ENCODE data around the gene TTC3. TPM values are rescaled to one million over a fixed set of nuclear protein-coding genes. Genes with fewer than 3 reads are reported as not detected.

Gene TTC3
- total and polyA plus RNA-seq, 9 of the 15 experiments (the other 6 are each of a cell fraction or from before 2014, with no cell fraction given) = 17.5 to 92.0 (median 59.5) TPM

DNA sequence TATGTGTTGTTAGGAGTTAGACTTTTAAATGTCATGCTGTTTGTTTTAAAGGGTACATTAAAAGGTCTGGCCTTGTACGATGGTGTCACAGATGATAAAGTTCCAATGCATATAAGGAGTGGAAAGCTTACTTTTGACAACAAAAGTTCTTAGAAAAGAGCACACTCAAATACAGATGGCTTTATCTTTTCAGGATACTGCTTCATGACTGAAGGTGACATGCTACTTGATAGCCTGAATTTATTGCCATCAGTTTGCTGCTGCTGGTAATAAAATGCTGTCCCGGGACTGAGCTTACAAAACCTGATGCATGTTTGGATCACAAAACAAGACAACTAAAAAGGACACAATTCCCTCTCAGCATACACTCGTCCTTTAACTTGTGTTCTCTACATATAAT is 84.9 kb downstream of the TTC3 start (continued):
- no peak for TF ChIP-seq ZNF311 (CRISPR knock-in tag; IDR thresholded peaks at IDR 0.05)
- TF ChIP-seq PCBP2 (IDR thresholded peaks at IDR 0.05; ENCODE audit: low read depth, low read length, poor library complexity, severe bottlenecking) = no peak
- no peak for TF ChIP-seq POLR2G (IDR thresholded peaks at IDR 0.05; ENCODE audit: low read depth, low read length)
- no peak for TF ChIP-seq KAT8 (IDR thresholded peaks at IDR 0.05; ENCODE audit: low read depth)
- no peak for TF ChIP-seq HNRNPLL (IDR thresholded peaks at IDR 0.05; ENCODE audit: low read depth, low read length, poor library complexity, severe bottlenecking)
- TF ChIP-seq, protein P1, sequence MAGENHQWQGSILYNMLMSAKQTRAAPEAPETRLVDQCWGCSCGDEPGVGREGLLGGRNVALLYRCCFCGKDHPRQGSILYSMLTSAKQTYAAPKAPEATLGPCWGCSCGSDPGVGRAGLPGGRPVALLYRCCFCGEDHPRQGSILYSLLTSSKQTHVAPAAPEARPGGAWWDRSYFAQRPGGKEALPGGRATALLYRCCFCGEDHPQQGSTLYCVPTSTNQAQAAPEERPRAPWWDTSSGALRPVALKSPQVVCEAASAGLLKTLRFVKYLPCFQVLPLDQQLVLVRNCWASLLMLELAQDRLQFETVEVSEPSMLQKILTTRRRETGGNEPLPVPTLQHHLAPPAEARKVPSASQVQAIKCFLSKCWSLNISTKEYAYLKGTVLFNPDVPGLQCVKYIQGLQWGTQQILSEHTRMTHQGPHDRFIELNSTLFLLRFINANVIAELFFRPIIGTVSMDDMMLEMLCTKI (IDR thresholded peaks at IDR 0.05; ENCODE audit: partially characterized antibody) = no peak
- no peak for TF ChIP-seq ZFP36 (IDR thresholded peaks at IDR 0.05; ENCODE audit: low read depth, low read length, partially characterized antibody)
- TF ChIP-seq CREB1 (IDR thresholded peaks at IDR 0.05) = no peak
- no peak for TF ChIP-seq CREB1 (CRISPR knock-in tag; IDR thresholded peaks at IDR 0.05)
- no peak for TF ChIP-seq SETDB1 (IDR thresholded peaks at IDR 0.05; ENCODE audit: low read length)
- no peak for TF ChIP-seq HMG20A (CRISPR knock-in tag; conservative IDR thresholded peaks at IDR 0.05)
- TF ChIP-seq, protein P2, sequence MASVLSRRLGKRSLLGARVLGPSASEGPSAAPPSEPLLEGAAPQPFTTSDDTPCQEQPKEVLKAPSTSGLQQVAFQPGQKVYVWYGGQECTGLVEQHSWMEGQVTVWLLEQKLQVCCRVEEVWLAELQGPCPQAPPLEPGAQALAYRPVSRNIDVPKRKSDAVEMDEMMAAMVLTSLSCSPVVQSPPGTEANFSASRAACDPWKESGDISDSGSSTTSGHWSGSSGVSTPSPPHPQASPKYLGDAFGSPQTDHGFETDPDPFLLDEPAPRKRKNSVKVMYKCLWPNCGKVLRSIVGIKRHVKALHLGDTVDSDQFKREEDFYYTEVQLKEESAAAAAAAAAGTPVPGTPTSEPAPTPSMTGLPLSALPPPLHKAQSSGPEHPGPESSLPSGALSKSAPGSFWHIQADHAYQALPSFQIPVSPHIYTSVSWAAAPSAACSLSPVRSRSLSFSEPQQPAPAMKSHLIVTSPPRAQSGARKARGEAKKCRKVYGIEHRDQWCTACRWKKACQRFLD (CRISPR knock-in tag; IDR thresholded peaks at IDR 0.05) = no peak
- 0 out of 2 replicates have a peak, but pooled peaks have one; percentile 16 for TF ChIP-seq NFIC (IDR thresholded peaks at IDR 0.05)
- no peak for TF ChIP-seq CHD2 (IDR thresholded peaks at IDR 0.05; ENCODE audit: low read depth, low read length)
- no peak for TF ChIP-seq ZNF778 (CRISPR knock-in tag; IDR thresholded peaks at IDR 0.05)
- TF ChIP-seq KLF1 (tag; IDR thresholded peaks at IDR 0.05) = no peak
- no peak for TF ChIP-seq TBP (optimal IDR thresholded peaks at IDR 0.05; ENCODE audit: low read depth, low read length)
- no peak for TF ChIP-seq NEUROD1 (IDR thresholded peaks at IDR 0.05; ENCODE audit: borderline replicate concordance, low read depth, low read length, partially characterized antibody)
- TF ChIP-seq DDX20 (tag; IDR thresholded peaks at IDR 0.05; ENCODE audit: low read depth) = no peak
- peak; percentile 59; the same call in 1 of the 2 replicates for TF ChIP-seq NCOR1 (IDR thresholded peaks at IDR 0.05)
- TF ChIP-seq TAF15 (IDR thresholded peaks at IDR 0.05; ENCODE audit: low read depth, low read length) = no peak
- TF ChIP-seq FOXK2 (conservative IDR thresholded peaks at IDR 0.05 in 1 of 2, IDR thresholded peaks at IDR 0.05 in 1 of 2; ENCODE audit: low read depth in 2 of 2) = no peak
- no peak for TF ChIP-seq SIRT6 (IDR thresholded peaks at IDR 0.05; ENCODE audit: low read depth, low read length)
- TF ChIP-seq NUFIP1 (IDR thresholded peaks at IDR 0.05; ENCODE audit: partially characterized antibody) = no peak
- TF ChIP-seq C11orf30 (IDR thresholded peaks at IDR 0.05; ENCODE audit: low read depth) = no peak
- no peak for TF ChIP-seq ZNF644 (tag; IDR thresholded peaks at IDR 0.05; ENCODE audit: low read depth)
- no peak for TF ChIP-seq SRSF3 (IDR thresholded peaks at IDR 0.05; ENCODE audit: insufficient read depth, low read length)
- no peak for TF ChIP-seq ZFPM2 (CRISPR knock-in tag; IDR thresholded peaks at IDR 0.05)
- TF ChIP-seq NELFE (IDR thresholded peaks at IDR 0.05; ENCODE audit: insufficient read depth, insufficient read length) = no peak
- TF ChIP-seq NR3C1 (CRISPR knock-in tag; IDR thresholded peaks at IDR 0.05) = no peak
